ENCODE results near the gene ACTN4.

The ACTN4 gene

DNA sequence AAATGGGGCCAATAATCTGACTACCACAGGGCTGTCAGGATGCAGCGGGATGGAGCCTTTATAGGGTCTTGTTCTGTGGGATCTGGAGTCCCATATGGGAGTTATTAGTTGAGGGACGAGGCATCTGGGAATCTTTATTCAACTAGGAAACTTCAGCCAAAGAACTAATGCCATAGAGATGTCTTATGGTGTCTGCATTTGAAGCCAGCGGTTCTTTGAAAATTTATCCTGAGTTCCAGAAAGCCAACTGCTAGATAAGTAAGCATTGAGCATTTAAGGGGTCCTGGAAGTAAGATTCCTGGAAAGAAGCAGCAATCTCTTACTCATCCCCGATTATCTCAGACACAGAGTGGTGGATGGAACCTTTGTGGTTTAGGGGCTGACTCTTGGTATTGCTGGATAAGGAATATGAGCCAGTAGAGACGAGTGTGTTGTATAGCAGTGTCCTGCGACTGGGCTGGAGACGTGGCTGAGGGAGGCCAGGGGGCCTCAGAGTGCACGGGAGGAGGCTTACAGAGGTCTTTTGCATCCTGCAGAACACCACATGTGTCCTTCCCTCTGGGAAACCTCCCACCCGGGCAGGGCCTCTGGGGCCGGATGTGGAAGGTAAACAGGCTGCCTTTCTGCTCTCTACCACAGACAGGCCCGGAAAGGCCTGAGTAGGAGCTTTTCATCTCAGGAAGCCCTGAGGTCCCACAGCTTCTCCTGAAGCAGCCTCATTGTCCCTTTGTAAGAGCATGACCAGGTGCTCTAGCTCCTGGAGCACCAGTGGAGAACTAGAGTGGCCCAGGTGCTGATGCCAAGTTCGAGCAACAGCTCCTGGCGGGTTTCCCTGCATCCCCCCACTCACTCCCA, 28.8 kb downstream of the ACTN4 start:
- Histone ChIP-seq H3K36me3 (ENCODE audit: control insufficient read depth, insufficient read depth, low read length) (no peaks in the 10 kb centered on the region), H3K4me3 (replicated peaks; ENCODE audit: low read depth, low read length) (no peak overlapping the region), H3K27me3 (replicated peaks; ENCODE audit: control insufficient read depth, insufficient read depth, low read length) (no peaks in the 10 kb centered on the region)
- TF ChIP-seq, protein P1, sequence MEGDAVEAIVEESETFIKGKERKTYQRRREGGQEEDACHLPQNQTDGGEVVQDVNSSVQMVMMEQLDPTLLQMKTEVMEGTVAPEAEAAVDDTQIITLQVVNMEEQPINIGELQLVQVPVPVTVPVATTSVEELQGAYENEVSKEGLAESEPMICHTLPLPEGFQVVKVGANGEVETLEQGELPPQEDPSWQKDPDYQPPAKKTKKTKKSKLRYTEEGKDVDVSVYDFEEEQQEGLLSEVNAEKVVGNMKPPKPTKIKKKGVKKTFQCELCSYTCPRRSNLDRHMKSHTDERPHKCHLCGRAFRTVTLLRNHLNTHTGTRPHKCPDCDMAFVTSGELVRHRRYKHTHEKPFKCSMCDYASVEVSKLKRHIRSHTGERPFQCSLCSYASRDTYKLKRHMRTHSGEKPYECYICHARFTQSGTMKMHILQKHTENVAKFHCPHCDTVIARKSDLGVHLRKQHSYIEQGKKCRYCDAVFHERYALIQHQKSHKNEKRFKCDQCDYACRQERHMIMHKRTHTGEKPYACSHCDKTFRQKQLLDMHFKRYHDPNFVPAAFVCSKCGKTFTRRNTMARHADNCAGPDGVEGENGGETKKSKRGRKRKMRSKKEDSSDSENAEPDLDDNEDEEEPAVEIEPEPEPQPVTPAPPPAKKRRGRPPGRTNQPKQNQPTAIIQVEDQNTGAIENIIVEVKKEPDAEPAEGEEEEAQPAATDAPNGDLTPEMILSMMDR (IDR thresholded peaks at IDR 0.05; ENCODE audit: insufficient read depth, low read length, poor library complexity, severe bottlenecking), result no peak
- no peak for DNase-seq (ENCODE audit: extremely low read depth, insufficient read length)

DNA sequence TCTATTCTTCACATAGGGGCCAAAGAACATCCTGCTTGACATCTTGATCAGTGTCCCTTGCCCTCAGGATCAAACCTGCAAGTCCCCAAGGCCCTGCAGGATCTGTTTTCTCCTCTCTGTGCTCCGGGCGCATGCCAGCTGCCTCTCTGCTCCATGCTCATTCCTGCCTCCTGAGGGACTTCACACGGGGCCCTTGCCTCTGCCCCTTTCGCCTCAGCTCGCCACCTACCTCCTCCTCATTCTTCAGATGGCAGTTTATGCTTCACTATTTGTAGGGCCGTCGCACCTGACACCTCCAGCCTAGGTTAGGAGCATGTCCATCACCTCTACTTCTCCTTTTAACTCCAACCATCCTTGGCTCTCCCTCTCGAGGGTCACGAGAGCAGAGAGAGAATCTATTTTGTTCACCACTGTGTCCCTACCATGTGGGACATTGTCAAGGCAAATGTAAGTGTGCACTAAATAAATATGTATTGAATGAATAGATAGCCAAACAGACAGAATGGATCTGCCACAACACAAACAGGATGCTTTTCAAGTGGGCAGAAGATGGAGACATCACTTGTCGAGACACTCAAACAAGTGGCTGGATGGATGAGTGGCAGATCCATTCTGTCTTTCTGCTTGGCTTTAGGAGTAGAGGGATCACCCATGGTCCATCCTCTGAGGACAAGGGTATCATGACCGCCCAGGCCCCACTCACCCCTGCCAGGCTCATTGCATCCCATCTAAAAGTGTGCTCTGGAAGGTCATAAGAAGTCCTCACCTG, 29.6 kb downstream of the ACTN4 start:
- TF ChIP-seq, protein P1 (IDR thresholded peaks at IDR 0.05; ENCODE audit: insufficient read depth, low read length, poor library complexity, severe bottlenecking), result no peak
- DNase-seq (ENCODE audit: extremely low read depth, insufficient read length), result no peak
- H3K27me3 ChIP-seq (replicated peaks; ENCODE audit: control insufficient read depth, insufficient read depth, low read length), result no peaks in the 10 kb centered on the region
- no peaks in the 10 kb centered on the region for H3K36me3 ChIP-seq (ENCODE audit: control insufficient read depth, insufficient read depth, low read length)
- no peak overlapping the region for H3K4me3 ChIP-seq (replicated peaks; ENCODE audit: low read depth, low read length)

DNA sequence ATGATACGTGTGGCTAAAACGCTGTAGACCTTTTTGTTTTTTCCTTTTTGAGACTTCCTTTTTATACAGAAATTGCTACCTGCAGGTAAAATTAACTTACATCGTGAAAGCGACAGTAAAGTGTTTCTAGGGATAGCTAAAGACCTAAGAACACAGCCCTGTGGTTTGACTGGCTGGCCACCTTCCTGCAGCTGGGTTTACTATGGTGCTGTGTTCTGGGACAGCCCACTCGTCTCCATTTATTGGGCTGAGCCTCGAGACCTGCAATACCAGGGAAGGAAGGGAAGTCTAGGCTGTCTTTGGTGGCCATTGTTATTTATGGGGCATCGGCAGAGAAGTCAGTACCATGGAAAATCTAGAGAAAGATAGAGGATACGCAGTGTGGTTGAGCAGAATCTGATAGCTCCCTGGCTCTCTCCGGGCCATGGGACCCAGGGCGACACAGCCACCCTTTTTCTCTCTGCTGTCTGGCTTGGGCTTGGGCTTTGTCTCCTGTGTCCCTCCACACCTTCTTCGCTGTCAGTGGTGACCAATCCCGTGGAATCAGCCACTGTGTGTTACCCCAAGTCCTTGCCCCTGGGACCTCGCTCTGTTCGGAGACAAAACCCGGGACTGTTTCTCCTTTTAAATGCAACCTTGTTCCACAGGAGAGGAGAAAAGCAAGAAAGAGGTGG, 30.9 kb downstream of the ACTN4 start:
- H3K36me3 ChIP-seq (ENCODE audit: control insufficient read depth, insufficient read depth, low read length), result no peaks in the 10 kb centered on the region
- H3K4me3 ChIP-seq (replicated peaks; ENCODE audit: low read depth, low read length), result no peak overlapping the region
- no peak for DNase-seq (ENCODE audit: extremely low read depth, insufficient read length)
- no peaks in the 10 kb centered on the region for H3K27me3 ChIP-seq (replicated peaks; ENCODE audit: control insufficient read depth, insufficient read depth, low read length)
- TF ChIP-seq, protein P1 (IDR thresholded peaks at IDR 0.05; ENCODE audit: insufficient read depth, low read length, poor library complexity, severe bottlenecking), result no peak

DNA sequence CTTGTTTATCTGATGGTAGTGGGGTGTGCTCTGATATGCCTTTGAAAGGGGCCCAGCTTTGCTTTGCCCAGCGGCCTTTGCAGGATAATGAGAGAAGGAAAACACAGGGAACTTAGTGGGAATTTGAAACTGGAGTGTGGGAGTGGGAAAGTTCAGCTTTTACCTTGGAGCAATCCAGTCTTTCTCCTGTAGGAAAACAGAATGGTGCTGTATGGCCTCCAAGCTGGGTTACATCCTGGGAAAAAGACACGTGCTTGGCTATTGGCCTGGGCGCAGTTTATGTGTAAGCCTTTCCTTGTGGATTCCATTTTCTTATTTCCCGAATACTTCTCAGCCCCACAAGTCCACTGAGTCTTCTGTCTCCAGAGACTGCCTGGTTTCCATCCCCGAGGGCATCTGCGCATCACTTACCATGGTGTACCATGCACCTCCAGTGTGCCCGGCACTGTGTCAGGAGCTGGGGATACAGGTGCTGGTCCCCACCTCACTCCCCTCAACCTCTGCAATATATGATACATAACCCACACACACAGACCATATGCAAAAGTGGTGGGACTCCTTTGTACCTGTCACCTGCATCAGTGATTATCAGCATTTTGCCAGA, 31.5 kb downstream of the ACTN4 start:
- Histone ChIP-seq H3K36me3 (ENCODE audit: control insufficient read depth, insufficient read depth, low read length) (no peaks in the 10 kb centered on the region), H3K27me3 (replicated peaks; ENCODE audit: control insufficient read depth, insufficient read depth, low read length) (no peaks in the 10 kb centered on the region), H3K4me3 (replicated peaks; ENCODE audit: low read depth, low read length) (no peak overlapping the region)
- TF ChIP-seq, protein P1 (IDR thresholded peaks at IDR 0.05; ENCODE audit: insufficient read depth, low read length, poor library complexity, severe bottlenecking), result no peak
- no peak for DNase-seq (ENCODE audit: extremely low read depth, insufficient read length)

DNA sequence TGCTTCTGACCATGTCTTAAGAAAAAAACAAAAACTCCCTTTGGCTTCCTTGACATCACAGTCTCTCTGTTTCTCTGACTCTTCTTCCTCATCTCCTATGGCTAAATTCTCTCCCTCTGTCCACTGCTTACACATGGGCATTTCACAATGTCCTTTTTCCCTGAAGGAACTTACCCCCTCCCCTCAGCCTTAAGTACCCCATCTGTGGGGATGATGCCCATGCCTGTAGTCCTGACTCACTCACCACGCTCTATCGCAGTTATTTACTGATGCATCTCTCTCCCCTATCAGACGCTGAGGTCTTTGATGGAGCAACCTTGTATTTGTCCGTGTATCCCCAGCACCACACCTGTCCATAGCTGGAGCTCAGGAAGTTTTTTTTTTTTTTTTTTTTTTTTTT, 32.4 kb downstream of the ACTN4 start:
- H3K4me3 ChIP-seq (replicated peaks; ENCODE audit: low read depth, low read length), result no peak overlapping the region
- TF ChIP-seq, protein P1 (IDR thresholded peaks at IDR 0.05; ENCODE audit: insufficient read depth, low read length, poor library complexity, severe bottlenecking), result no peak
- H3K27me3 ChIP-seq (replicated peaks; ENCODE audit: control insufficient read depth, insufficient read depth, low read length), result no peaks in the 10 kb centered on the region
- no peaks in the 10 kb centered on the region for H3K36me3 ChIP-seq (ENCODE audit: control insufficient read depth, insufficient read depth, low read length)
- DNase-seq (ENCODE audit: extremely low read depth, insufficient read length), result no peak

All from GM06990 (cell line).